Lung (tissue), 12 donors: ENCODE measurements around the gene BATF3. TPM values are rescaled to one million over a fixed set of nuclear protein-coding genes. Genes with fewer than 3 reads are reported as not detected.
A peak's percentile ranks its signal among the peaks of the same experiment; 100 is the strongest.
"Not testable (repeated sequence)": the region's sequence is repeated elsewhere in the genome, so short reads cannot be mapped to it uniquely, and the experiment has no call there.

Source experiments
- ATAC-seq: fragments of 200-7000 bp; cut with Tn5 transposase; one replicate; pipeline ENCODE4 v1.9.1; 2020; ENCODE audit warnings: moderate number of reproducible peaks; ENCODE audit not compliant: insufficient read depth, low FRiP score
- DNase-seq, 3 donors: peaks; one replicate each; pipeline ENCODE4 v3.0.0-alpha.2; 2013 to 2017
- H3K27ac ChIP-seq, 2 donors: one replicate each; pipeline ENCODE4 v1.5.1; 2013; ENCODE audit warnings: mild to moderate bottlenecking in 2 of 2, moderate library complexity in 2 of 2, control low read depth in 1 of 2, inconsistent platforms in 1 of 2, low read depth in 1 of 2, low read length in 1 of 2
- H3K27me3 ChIP-seq, 3 donors: one replicate each; pipeline ENCODE4 v1.5.1; 2013; ENCODE audit warnings: low read length in 2 of 3; ENCODE audit not compliant: control insufficient read depth in 3 of 3, insufficient read depth in 3 of 3
- H3K36me3 ChIP-seq, 4 donors: one replicate each; pipeline ENCODE4 v1.5.1; 2013; ENCODE audit warnings: low read length in 4 of 4, mild to moderate bottlenecking in 1 of 4, moderate library complexity in 1 of 4; ENCODE audit not compliant: control insufficient read depth in 4 of 4, insufficient read depth in 4 of 4
- H3K4me1 ChIP-seq, 5 donors: one replicate each; pipeline ENCODE4 v1.5.1; 2013; ENCODE audit warnings: low read length in 5 of 5, mild to moderate bottlenecking in 2 of 5, moderate library complexity in 1 of 5; ENCODE audit not compliant: control insufficient read depth in 5 of 5, insufficient read depth in 5 of 5
- H3K4me3 ChIP-seq: one replicate; pipeline ENCODE4 v1.5.1; 2013; ENCODE audit warnings: mild to moderate bottlenecking, control low read depth, moderate library complexity
- H3K9ac ChIP-seq, 2 donors: one replicate each; pipeline ENCODE4 v1.5.1; 2013; ENCODE audit warnings: low read length in 2 of 2, control low read depth in 1 of 2; ENCODE audit not compliant: insufficient read depth in 1 of 2
- H3K9me3 ChIP-seq, 4 donors: one replicate each; pipeline ENCODE4 v1.5.1; 2013; ENCODE audit warnings: low read length in 3 of 4, mild to moderate bottlenecking in 1 of 4, moderate library complexity in 1 of 4; ENCODE audit not compliant: control insufficient read depth in 4 of 4, insufficient read depth in 3 of 4
- WGBS, 2 donors: extraction: QIAGEN DNeasy Blood & Tissue Kit; methylation state at CpG; one replicate each; pipeline ENCODE4 v1.1.7; 2013; 5-methylcytosine and 5-hydroxymethylcytosine counted together
- polyA plus RNA-seq, 2 donors: library from polyadenylated mRNA; stranded (reverse); fragments of 200-250 nt; gene quantifications; one replicate each; pipeline ENCODE4 v1.2.1, GENCODE V29; 2013
- total RNA-seq, 2 donors: library from RNA; depleted of rRNA in 1 of 2; stranded (reverse); fragments of >200 nt in 1 of 2; gene quantifications; one replicate each; pipeline ENCODE4 v1.2.1, GENCODE V29; 2014 to 2021
- TF ChIP-seq, protein P1 (sequence below): IDR thresholded peaks from 2 replicates; pipeline ENCODE4 v1.5.1; 2012; ENCODE audit warnings: mild to moderate bottlenecking; ENCODE audit errors: control extremely low read depth, extremely low read depth
- donor health status: control.
- donor health status: control.
- donor health status: Bipolar disorder and iron deficiency.
- donor health status: healthy.
- donor health status: DM: yes; HTN: yes; CAD: no.

Gene BATF3
- total and polyA plus RNA-seq, 4 donors, result 2.4 to 24.6 (median 10.1) TPM

- H3K36me3 ChIP-seq, result no peaks in the 10 kb centered on the region
- WGBS, 2 donors, result 23% methylated on average over 31 to 37 of the region's 37 CpGs
- peaks cover 0 to 2% (median 0%) of the 10 kb centered on the region in 4 donors for H3K9me3 ChIP-seq
- H3K4me1 ChIP-seq, result peaks cover 4 to 26% (median 12%) of the 10 kb centered on the region in 5 donors
- DNase-seq (peak; percentile 86 to 88 (median 87)), ATAC-seq (peak; percentile 90)
- peak overlapping the region; percentile 47 to 79 for H3K27ac ChIP-seq
- peak overlapping the region; percentile 59 for H3K4me3 ChIP-seq
- TF ChIP-seq, protein P1, sequence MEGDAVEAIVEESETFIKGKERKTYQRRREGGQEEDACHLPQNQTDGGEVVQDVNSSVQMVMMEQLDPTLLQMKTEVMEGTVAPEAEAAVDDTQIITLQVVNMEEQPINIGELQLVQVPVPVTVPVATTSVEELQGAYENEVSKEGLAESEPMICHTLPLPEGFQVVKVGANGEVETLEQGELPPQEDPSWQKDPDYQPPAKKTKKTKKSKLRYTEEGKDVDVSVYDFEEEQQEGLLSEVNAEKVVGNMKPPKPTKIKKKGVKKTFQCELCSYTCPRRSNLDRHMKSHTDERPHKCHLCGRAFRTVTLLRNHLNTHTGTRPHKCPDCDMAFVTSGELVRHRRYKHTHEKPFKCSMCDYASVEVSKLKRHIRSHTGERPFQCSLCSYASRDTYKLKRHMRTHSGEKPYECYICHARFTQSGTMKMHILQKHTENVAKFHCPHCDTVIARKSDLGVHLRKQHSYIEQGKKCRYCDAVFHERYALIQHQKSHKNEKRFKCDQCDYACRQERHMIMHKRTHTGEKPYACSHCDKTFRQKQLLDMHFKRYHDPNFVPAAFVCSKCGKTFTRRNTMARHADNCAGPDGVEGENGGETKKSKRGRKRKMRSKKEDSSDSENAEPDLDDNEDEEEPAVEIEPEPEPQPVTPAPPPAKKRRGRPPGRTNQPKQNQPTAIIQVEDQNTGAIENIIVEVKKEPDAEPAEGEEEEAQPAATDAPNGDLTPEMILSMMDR, result peak; percentile 75
- peak overlapping the region in 1 of 2 donors; percentile 44 for H3K9ac ChIP-seq
- H3K27me3 ChIP-seq, result peaks cover 0 to 3% (median 0%) of the 10 kb centered on the region in 3 donors
Measured at GRCh38 chr1:212665241-212666115, 34.2 kb downstream of the BATF3 start.

DNA sequence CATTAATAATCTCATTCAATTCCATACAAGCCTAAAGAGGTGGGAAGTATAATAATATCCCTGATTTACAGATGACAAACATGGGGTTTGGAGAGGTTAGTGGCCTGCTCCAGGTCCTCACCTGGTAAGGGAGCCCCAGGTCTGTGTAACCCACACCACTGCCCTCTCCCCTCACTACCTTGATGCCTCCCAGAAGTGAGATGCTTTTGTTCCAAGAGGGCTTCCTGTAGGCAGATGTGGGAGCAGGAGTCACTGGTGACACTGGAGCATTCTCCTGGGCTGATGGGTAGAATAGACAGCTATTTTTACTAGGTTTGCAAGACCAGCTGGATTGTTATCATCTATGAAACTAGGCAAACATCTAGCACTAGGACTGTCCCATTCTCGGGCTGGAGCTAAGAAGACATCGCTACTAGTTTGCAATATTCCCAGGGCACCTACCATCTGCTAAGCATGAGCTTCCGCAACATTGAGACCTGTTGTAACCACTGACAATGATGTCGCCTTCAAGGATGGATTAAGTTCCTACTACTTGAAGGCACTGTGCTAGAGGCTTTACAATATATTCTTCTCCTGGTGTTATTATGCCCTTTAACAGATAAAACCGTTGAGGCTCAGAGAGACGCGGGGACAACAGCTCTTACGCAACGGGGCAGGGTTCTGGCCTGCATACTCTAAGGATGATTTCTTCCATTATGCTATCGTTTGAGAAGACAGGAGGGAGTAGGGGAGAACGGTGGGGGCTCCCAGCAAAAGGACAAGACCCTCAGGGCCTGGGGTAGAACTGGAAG, 35.0 kb downstream of the BATF3 start:
- ATAC-seq (no peak), DNase-seq (no peak)
- no peak overlapping the region for H3K9ac ChIP-seq
- WGBS, 2 donors, result 74 to 78% methylated on average over 11 of the region's 11 CpGs
- no peak overlapping the region for H3K4me3 ChIP-seq
- TF ChIP-seq, protein P1, result no peak
- no peaks in the 10 kb centered on the region for H3K36me3 ChIP-seq
- peak overlapping the region in 1 of 2 donors; percentile 79 for H3K27ac ChIP-seq
- peaks cover 4 to 25% (median 12%) of the 10 kb centered on the region in 5 donors for H3K4me1 ChIP-seq
- H3K9me3 ChIP-seq, result peaks cover 0 to under 1% (median 0%) of the 10 kb centered on the region in 4 donors
- H3K27me3 ChIP-seq, result no peaks in the 10 kb centered on the region

GRCh38 chr1:212658250-212658649, 41.4 kb downstream of the BATF3 start:
- not testable (repeated sequence) for DNase-seq, ATAC-seq, H3K27ac ChIP-seq, H3K9ac ChIP-seq, H3K4me3 ChIP-seq, H3K9me3 ChIP-seq, H3K4me1 ChIP-seq, H3K27me3 ChIP-seq, H3K36me3 ChIP-seq
- 65 to 75% methylated on average over 7 of the region's 7 CpGs for WGBS, 2 donors

GRCh38 chr1:212656730-212657129, 42.9 kb downstream of the BATF3 start:
- Histone ChIP-seq H3K9ac (no peak overlapping the region), H3K4me3 (no peak overlapping the region), H3K4me1 (peaks cover 0 to 3% (median 0%) of the 10 kb centered on the region in 5 donors), H3K27ac (no peak overlapping the region), H3K27me3 (no peaks in the 10 kb centered on the region), H3K36me3 (peaks cover 0 to 2% (median 0%) of the 10 kb centered on the region in 4 donors), H3K9me3 (no peaks in the 10 kb centered on the region)
- DNase-seq (no peak), ATAC-seq (no peak)
- WGBS, 2 donors, result 66 to 67% methylated on average over 5 of the region's 5 CpGs
- TF ChIP-seq, protein P1, result no peak
